ENCODE measurements around the gene FANCI. TPM values are rescaled to one million over a fixed set of nuclear protein-coding genes. Genes with fewer than 3 reads are reported as not detected.

The FANCI gene
- total RNA-seq, 2 donors from 2014 or later: 131 to 238 TPM

DNA sequence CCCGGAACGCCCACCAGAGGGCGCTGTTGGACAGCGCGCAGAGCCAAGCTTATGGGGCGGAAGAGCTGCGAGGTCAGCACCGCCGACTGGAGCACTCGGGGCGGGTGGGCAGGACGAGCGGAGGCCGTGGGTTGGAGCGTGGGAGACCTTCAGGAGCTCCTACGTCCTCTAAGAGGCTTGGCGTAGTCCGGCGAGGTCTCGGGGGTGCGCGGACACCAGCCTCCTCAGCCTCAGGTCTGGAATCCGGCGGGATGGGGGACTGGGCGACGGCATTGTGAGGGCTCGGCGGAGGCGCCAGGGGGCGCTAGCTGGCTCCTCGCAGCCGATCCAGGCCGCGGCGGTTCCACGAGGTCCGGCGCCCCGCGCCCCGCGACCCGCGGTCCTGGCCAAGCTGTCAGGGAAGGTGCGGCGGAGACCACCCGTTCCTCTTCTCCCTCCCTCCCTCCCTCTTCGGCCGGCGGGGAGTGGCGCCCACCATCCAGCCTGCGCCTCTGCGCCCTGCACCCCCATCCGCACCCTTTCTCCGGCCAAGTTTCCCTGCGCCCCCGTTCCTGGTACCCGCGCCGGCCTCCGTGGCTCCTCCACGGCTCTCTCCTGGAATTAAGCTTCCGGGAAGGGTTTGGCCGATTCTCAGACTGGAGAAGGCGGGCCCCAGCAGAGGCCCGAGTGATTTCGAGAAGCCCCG, 115.1 kb downstream of the FANCI start:
- no peaks in the 10 kb centered on the region for H3K9me3 Mint-ChIP-seq
- H3K4me3 Mint-ChIP-seq: peak overlapping the region; percentile 78
- no peaks in the 10 kb centered on the region for H3K36me3 Mint-ChIP-seq
- ATAC-seq: peak; percentile 93 to 94
- H3K27me3 Mint-ChIP-seq: peaks cover 49 to 55% of the 10 kb centered on the region in 2 donors
- H3K27ac Mint-ChIP-seq: no peak overlapping the region
- DNase-seq (ENCODE audit: low spot score): peak; percentile 82
- H3K4me1 Mint-ChIP-seq (ENCODE audit: low read depth in 2 of 2): peaks cover 3 to 12% of the 10 kb centered on the region in 2 donors

DNA sequence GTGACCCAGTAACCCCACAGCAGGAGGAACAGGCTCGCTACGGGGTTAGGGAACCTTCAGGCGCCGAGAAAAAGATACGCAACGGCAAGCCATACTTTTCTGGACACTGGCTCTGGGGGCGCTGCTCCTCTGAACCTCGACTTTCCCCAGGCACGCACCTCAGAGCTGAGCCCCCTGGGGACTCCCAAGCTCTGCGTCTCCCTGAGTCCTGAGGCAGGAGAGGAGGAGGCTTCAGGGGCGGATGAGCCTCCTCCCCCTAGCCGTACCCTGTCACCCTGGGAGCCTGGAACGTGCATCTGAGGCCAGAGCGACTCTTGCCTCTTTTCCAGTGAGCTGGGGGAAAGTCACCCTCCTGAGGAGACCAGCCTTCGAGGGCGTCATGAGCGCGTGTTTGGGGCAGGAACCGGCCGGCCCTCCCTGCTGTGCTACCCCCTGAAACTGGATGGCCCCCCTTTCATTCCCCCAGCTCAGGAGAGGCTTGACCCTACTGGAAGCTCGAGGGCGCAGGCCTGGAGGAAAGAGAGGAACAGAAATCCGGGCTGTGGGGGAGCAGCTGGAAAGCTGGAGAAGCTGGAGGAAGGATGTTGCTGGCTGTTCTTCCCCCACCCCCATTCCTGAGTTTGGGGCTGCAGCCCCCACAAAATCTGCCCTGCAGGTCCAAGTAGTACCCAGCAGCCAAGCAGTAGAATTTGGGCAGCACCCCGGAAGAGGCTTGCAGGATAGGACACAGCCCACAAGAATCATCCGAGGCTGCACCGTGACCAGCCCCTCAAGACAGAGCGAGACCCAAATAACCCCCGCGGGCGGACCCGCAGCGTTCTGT, 115.9 kb downstream of the FANCI start:
- peaks cover 52 to 60% of the 10 kb centered on the region in 2 donors for H3K27me3 Mint-ChIP-seq
- peaks cover 3 to 12% of the 10 kb centered on the region in 2 donors for H3K4me1 Mint-ChIP-seq (ENCODE audit: low read depth in 2 of 2)
- no peaks in the 10 kb centered on the region for H3K36me3 Mint-ChIP-seq
- no peak for DNase-seq (ENCODE audit: low spot score)
- ATAC-seq: no peak
- no peaks in the 10 kb centered on the region for H3K9me3 Mint-ChIP-seq
- H3K4me3 Mint-ChIP-seq: no peak overlapping the region
- H3K27ac Mint-ChIP-seq: no peak overlapping the region

DNA sequence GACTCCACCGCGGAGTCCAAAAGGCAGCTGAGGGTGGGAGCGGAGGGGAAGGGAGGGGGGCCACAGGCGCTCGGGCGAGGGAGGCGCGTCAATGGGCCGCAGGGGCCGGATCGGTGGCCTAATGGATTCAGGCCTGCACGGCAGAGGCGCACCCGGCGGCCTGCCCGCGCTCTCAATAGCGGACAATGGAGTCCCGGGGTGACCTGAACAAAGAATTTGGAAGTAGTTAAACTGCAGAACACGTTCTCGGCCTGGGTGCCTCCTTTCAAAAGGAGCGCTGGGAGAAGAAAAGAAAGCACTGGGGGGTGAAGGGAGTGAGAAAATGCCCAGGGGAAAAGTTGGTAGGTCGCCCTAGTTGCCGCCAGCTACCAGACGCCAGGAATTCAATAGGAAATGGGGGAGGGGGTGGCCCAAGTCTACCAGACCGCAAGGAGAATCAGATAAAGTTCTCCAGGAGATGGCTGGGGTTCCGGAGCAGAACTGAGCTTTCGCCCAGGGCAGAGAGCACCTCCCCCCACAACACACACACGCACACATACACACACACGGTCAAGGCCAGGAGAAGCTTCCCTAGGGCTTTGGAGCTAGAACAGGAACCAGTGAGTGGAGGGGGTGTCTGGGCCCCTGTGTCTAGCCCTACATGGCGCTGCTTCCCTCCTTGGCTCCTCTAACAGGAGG, 116.7 kb downstream of the FANCI start:
- Mint-ChIP-seq H3K27me3 (peaks cover 56 to 62% of the 10 kb centered on the region in 2 donors), H3K9me3 (no peaks in the 10 kb centered on the region), H3K27ac (no peak overlapping the region), H3K4me3 (no peak overlapping the region), H3K4me1 (ENCODE audit: low read depth in 2 of 2) (peaks cover 3 to 12% of the 10 kb centered on the region in 2 donors), H3K36me3 (no peaks in the 10 kb centered on the region)
- DNase-seq (ENCODE audit: low spot score) (no peak), ATAC-seq (no peak)

DNA sequence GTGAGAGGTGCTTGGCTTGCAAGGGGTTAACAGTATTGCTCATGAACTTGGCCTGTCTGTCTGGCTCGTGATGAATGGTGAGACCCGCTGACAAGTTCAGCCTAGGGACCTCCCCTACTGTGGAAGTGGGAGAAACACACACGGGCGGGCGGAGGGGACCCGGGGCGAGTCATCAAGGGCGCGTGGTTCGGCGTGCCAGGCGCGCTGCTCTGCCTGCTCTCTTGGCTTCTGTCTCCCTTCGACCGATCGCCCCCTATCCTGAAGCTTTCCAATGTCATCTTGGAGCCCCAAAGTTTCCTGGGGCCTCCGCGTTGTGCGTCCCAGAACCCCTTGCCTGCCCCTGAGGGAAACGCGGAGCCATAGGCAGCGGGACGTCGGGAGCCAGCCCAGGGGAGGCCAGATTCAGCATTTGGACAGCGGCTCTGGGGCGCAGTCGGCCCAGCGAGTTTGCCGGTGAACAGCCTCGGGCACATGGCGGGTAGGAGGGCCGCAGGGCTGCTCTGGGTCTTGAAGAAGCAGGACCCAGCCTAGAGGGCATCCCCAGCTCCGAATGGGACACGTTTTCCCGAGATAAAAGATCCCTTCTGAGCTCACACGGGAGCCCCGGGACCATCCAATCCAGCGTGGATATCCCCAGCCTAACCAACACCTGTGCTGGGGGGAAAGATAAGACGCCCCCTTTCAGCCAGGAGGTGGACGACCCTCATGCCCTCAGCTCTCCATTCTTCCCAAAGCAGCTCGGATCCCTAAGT, 117.8 kb downstream of the FANCI start:
- Mint-ChIP-seq H3K4me3 (no peak overlapping the region), H3K36me3 (no peaks in the 10 kb centered on the region), H3K4me1 (ENCODE audit: low read depth in 2 of 2) (peaks cover 5 to 12% of the 10 kb centered on the region in 2 donors), H3K9me3 (no peaks in the 10 kb centered on the region), H3K27ac (no peak overlapping the region), H3K27me3 (peaks cover 60% of the 10 kb centered on the region in 2 donors)
- DNase-seq (ENCODE audit: low spot score) (peak; percentile 72), ATAC-seq (peak; percentile 32 to 48)

DNA sequence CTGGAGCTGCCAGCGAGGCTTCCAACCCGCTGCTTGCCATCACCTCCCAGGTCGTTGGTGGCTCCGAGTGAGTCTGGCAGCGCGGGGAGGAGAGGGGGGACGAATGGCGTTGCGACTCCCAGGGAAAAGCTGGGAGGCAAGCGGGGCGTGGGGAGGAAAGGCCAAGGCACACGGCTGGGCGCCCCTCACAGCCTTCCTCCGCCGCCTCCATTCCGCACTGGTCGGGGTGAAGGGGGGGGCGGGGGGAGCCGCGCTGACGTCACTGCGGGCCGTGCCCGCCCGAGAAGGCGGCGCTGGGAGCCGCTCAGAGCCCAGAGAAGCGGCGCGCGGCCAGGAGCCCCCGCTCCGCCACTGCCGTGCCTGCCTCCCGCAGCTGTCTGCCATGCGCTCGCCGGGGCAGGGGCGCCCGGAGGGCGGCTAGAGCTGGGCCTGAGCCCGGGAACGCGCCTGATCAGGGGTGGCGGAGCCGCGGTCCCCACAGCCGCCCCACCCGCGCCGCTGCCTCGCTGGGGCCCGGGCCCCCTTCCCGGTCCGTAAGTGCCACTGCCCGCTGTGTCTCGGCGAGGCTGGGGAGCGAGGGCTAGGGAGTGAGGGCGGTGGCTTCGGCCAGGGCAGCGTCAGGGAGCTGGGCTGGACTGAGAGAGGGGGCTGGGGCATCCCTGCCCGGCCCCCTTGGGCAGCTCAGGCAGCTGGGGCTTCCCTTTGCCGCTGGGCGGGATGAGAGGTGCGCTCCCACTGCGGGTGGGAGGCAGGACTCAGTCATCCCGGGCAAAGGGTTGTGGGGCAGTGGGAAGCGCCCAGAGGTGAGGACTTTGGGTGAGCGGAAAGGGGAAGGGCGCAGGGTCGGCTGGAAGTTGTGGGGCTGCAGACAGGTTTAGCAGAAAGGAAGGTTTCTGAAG, 118.7 kb downstream of the FANCI start:
- Mint-ChIP-seq H3K36me3 (no peaks in the 10 kb centered on the region), H3K9me3 (no peaks in the 10 kb centered on the region), H3K27ac (no peak overlapping the region), H3K4me3 (no peak overlapping the region), H3K4me1 (ENCODE audit: low read depth in 2 of 2) (peaks cover 10 to 15% of the 10 kb centered on the region in 2 donors), H3K27me3 (peaks cover 60 to 61% of the 10 kb centered on the region in 2 donors)
- DNase-seq (ENCODE audit: low spot score) (peak; percentile 34), ATAC-seq (no peak)

DNA sequence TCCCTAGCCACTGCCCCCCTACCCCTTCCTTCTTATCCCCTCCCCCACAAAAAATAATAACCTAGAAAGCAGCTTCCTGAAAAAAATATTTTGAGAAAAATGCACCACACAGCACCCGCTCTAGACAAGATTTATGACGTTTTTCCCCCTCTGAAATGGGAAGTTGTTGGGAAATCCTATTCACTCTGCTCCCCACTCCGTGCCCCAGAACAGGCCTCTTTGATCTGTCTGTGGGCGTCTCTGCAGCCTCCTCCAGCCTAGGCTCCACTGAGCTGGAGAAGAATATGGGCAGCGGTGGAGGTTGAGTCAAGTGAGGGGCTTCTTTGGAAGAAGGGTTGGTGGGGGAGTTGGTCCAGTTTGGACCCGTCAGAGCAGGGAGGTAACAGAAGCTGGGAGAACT, 119.4 kb downstream of the FANCI start:
- no peak overlapping the region for H3K27ac Mint-ChIP-seq
- H3K4me1 Mint-ChIP-seq (ENCODE audit: low read depth in 2 of 2): peaks cover 10 to 15% of the 10 kb centered on the region in 2 donors
- peaks cover 56 to 57% of the 10 kb centered on the region in 2 donors for H3K27me3 Mint-ChIP-seq
- H3K4me3 Mint-ChIP-seq: peak overlapping the region; percentile 17
- DNase-seq (ENCODE audit: low spot score) (no peak), ATAC-seq (no peak)
- H3K36me3 Mint-ChIP-seq: no peaks in the 10 kb centered on the region
- H3K9me3 Mint-ChIP-seq: no peaks in the 10 kb centered on the region

DNA sequence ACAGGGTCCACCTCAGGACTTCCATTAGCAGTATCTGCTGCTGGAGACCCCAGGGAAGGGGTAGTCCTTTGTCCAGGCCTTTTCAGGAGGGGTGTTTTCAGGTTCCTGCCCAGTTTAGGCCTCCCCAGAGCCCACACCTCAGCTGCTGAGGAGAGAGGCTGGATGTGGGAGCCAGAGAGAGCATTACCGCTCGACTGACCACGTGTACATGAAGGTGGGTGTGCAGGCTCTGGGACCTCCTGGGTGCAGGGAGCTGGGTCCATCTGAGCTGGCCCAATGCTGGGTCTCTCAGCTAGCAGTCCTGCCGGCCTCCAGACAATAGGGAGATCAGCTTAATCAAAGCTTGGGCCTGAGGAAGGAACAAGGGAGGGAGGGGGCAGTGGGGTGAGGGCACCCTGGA, 120.0 kb downstream of the FANCI start:
- no peak overlapping the region for H3K27ac Mint-ChIP-seq
- H3K4me3 Mint-ChIP-seq: no peak overlapping the region
- DNase-seq (ENCODE audit: low spot score) (no peak), ATAC-seq (no peak)
- H3K36me3 Mint-ChIP-seq: no peaks in the 10 kb centered on the region
- H3K4me1 Mint-ChIP-seq (ENCODE audit: low read depth in 2 of 2): peaks cover 10 to 15% of the 10 kb centered on the region in 2 donors
- no peaks in the 10 kb centered on the region for H3K9me3 Mint-ChIP-seq
- H3K27me3 Mint-ChIP-seq: peaks cover 54 to 56% of the 10 kb centered on the region in 2 donors

DNA sequence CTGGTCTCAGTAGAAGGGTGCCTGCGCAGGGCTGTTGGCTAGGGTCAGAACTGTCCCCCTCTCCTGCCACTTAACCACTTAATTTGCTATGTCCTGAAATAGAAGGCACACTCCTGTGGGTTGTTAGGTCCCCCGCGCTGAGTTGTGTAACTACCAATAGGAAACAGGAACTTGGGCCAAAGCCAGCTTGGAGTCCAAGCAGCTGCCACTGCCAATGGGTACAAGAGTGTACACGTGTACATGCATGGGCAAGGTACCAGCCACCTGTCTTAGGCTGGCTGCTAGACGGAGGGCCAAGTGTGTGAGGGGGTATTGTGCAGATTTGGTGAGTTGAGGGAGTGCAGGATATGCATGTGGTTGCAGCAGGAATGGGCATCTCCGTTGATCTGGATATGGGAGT, 120.6 kb downstream of the FANCI start:
- H3K9me3 Mint-ChIP-seq: no peaks in the 10 kb centered on the region

DNA sequence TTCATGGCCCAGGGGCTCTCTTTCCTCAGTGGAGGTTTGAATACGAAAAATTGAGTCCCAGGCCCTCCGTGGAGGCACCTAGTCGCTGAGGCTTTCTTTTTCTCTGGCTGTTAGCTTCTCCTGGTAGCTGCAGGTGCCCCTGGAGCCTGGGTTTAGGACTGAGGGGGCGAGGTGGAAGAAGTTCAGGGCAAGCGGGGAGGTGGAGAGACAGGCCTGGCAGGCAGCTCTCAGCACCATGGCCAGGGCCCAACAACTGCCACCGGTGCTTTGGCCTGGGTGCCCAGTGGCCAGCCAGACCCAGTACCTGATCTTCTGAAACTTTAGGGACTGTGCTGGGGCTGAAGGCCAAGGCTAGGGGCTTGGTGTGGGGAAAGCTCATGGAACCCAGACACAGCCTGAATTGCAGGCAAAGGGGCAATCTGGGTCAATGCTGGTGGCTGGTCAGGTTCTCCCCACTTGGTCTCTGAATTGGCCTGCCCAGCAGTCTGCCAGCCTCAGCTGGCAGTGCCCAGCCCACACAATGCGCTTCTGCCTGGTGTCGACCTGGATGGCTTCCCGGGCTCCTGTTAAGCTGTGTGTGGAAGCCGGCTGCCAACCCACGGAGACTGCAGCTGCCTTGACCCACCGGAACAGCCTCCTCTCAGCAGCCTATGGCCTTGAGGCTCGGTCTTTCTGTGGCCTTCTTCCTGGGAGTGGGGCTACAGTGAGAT, 121.1 kb downstream of the FANCI start:
- no peak for ATAC-seq
- peaks cover 56 to 64% of the 10 kb centered on the region in 2 donors for H3K27me3 Mint-ChIP-seq

More for the DNA sequence above, 120.6 kb downstream of the FANCI start:
- DNase-seq (ENCODE audit: low spot score) (no peak), ATAC-seq (no peak)
- H3K36me3 Mint-ChIP-seq: no peaks in the 10 kb centered on the region
- H3K27ac Mint-ChIP-seq: no peak overlapping the region
- H3K4me3 Mint-ChIP-seq: no peak overlapping the region
- H3K27me3 Mint-ChIP-seq: peaks cover 56 to 59% of the 10 kb centered on the region in 2 donors
- H3K4me1 Mint-ChIP-seq (ENCODE audit: low read depth in 2 of 2): peaks cover 10 to 15% of the 10 kb centered on the region in 2 donors

DNA sequence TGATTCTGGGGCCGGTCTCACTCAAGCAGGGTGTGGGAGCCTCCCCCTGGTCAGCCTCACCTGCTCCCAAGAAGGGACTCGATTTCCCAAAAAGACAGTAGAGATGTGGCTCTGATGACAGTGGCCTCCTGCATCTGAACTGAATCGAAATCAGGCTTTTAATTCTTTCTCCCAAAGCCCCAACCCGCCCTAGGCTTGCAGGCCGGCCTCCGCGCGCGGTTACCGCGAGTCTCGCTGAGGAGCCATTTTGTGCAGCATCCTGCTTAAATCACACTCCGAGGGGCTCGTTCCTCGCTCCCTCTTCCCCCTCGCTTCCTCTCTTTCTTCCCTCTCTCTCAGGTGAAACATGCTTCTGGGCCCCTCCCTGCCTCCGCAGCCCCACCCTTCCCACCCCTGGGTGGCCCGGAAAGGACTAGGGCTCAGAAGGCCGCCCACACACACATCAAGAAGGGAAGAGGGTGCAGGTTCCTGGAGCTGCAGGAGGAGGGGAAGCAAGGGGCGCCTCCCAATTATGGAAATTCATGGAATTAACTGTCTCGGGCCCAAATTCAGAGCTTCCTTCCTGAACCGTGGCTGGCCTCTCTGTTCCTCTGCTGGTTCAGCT, 121.8 kb downstream of the FANCI start:
- no peak overlapping the region for H3K4me3 Mint-ChIP-seq
- H3K9me3 Mint-ChIP-seq: no peaks in the 10 kb centered on the region
- H3K27ac Mint-ChIP-seq: no peak overlapping the region
- H3K36me3 Mint-ChIP-seq: no peaks in the 10 kb centered on the region
- H3K27me3 Mint-ChIP-seq: peaks cover 54 to 62% of the 10 kb centered on the region in 2 donors
- H3K4me1 Mint-ChIP-seq (ENCODE audit: low read depth in 2 of 2): peaks cover 10 to 15% of the 10 kb centered on the region in 2 donors
- DNase-seq (ENCODE audit: low spot score) (no peak), ATAC-seq (no peak)

More for the DNA sequence above, 121.1 kb downstream of the FANCI start:
- DNase-seq (ENCODE audit: low spot score): no peak
- Mint-ChIP-seq H3K4me3 (no peak overlapping the region), H3K4me1 (ENCODE audit: low read depth in 2 of 2) (peaks cover 10 to 15% of the 10 kb centered on the region in 2 donors), H3K27ac (no peak overlapping the region), H3K9me3 (no peaks in the 10 kb centered on the region), H3K36me3 (no peaks in the 10 kb centered on the region)
